AG08396 (cell line): ENCODE data around the gene EMC9.
A peak's percentile ranks its signal among the peaks of the same experiment; 100 is the strongest.

Source experiments
- DNase-seq: peaks from one replicate; pipeline ENCODE4 v3.0.0; 2012; ENCODE audit warnings: low spot score, mixed read lengths

Gene EMC9

GRCh38 chr14:24177041-24177825, 35.8 kb upstream of the EMC9 start:
- DNase-seq: no peak

- DNase-seq: no peak
Observed at GRCh38 chr14:24176599-24176998, 35.2 kb upstream of the EMC9 start.

- no peak for DNase-seq
Observed at GRCh38 chr14:24172871-24173281, 31.5 kb upstream of the EMC9 start.

GRCh38 chr14:24172261-24172860, 31.0 kb upstream of the EMC9 start:
- DNase-seq: no peak

GRCh38 chr14:24171422-24172260, 30.2 kb upstream of the EMC9 start, which contains the start of gene REC8:
REC8 (plus strand) TSS chr14:24172080; CDS start chr14:24172553, 473 bp downstream.
- DNase-seq: no peak

- DNase-seq: no peak
Observed at GRCh38 chr14:24167469-24168114, 26.2 kb upstream of the EMC9 start.

- DNase-seq: no peak
Observed at GRCh38 chr14:24165785-24166184, 24.4 kb upstream of the EMC9 start.

GRCh38 chr14:24164518-24164991, 23.2 kb upstream of the EMC9 start:
- no peak for DNase-seq

- DNase-seq: peak; percentile 57
Observed at GRCh38 chr14:24162093-24162492, 20.7 kb upstream of the EMC9 start.

- peak; percentile 96 for DNase-seq
Observed at GRCh38 chr14:24160850-24161804, 19.7 kb upstream of the EMC9 start, which contains the start of gene IRF9. IRF9 (plus strand) TSS chr14:24161265; CDS start chr14:24162145, 880 bp downstream.

GRCh38 chr14:24160499-24160849, 19.1 kb upstream of the EMC9 start:
- DNase-seq: no peak

- DNase-seq: no peak
Observed at GRCh38 chr14:24159777-24160498, 18.5 kb upstream of the EMC9 start.

- no peak for DNase-seq
Observed at GRCh38 chr14:24157331-24157730, 15.9 kb upstream of the EMC9 start.

GRCh38 chr14:24156840-24157239, 15.4 kb upstream of the EMC9 start:
- DNase-seq: no peak

- no peak for DNase-seq
Observed at GRCh38 chr14:24155100-24155499, 13.7 kb upstream of the EMC9 start.

- no peak for DNase-seq
Observed at GRCh38 chr14:24151404-24152080, 10.2 kb upstream of the EMC9 start.

GRCh38 chr14:24150993-24151392, 9.6 kb upstream of the EMC9 start:
- DNase-seq: no peak

- no peak for DNase-seq
Observed at GRCh38 chr14:24150567-24150966, 9.2 kb upstream of the EMC9 start.

GRCh38 chr14:24150061-24150460, 8.7 kb upstream of the EMC9 start:
- no peak for DNase-seq
